ENCODE data around the gene WDR20. TPM values are rescaled to one million over a fixed set of nuclear protein-coding genes. Genes with fewer than 3 reads are reported as not detected.

WDR20 gene
- total RNA-seq, 2 experiments from 2014 or later: 13.3 to 31.0 TPM

GRCh38 chr14:102210421-102211042, 70.8 kb downstream of the WDR20 start:
- no TSS peak for BruUV-seq (replicated peaks)
- TF ChIP-seq EZH2phosphoT487 (IDR thresholded peaks at IDR 0.05; ENCODE audit: borderline replicate concordance, low read depth, low read length): no peak
- TF ChIP-seq CTCF (conservative IDR thresholded peaks at IDR 0.05; ENCODE audit: low read length): no peak
- no peaks in the 10 kb centered on the region for H3K9me2 ChIP-seq (ENCODE audit: insufficient read depth, low read length)
- H3K4me3 ChIP-seq (ENCODE audit: low read depth, low read length, poor library complexity, severe bottlenecking): no peak overlapping the region
- no peaks in the 10 kb centered on the region for H4K20me1 ChIP-seq (ENCODE audit: insufficient read depth, low read length)
- peaks cover 29% of the 10 kb centered on the region; the same call in 1 of the 2 replicates for H3K36me3 ChIP-seq (ENCODE audit: insufficient read depth, low read length)
- POLR2A ChIA-PET: interaction anchor here (0.6 kb wide), 1 partner anchor 245 kb away, joined by 3 read pairs; no protein-coding TSS in a partner anchor
- H3K4me2 ChIP-seq (ENCODE audit: low read length): no peak overlapping the region
- no peak overlapping the region for H2AFZ ChIP-seq (ENCODE audit: low read length)
- CTCF ChIA-PET (ENCODE audit: unreplicated experiment): interaction anchor here (0.6 kb wide), 1 partner anchor 365 kb away, joined by 7 read pairs; no protein-coding TSS in a partner anchor
- DNase-seq (ENCODE audit: low spot score): no peak
- H3K9me3 ChIP-seq (ENCODE audit: low read length): no peaks in the 10 kb centered on the region
- H3K79me2 ChIP-seq (ENCODE audit: insufficient read depth, low read depth, low read length): no peaks in the 10 kb centered on the region
- no peak overlapping the region for H3K27ac ChIP-seq (ENCODE audit: low read depth, low read length, poor library complexity, severe bottlenecking)
- H3K4me1 ChIP-seq (ENCODE audit: insufficient read depth, low read length, poor library complexity, severe bottlenecking): peaks cover 13% of the 10 kb centered on the region
- intact Hi-C loops (cut with micrococcal nuclease; ENCODE audit: unreplicated experiment): no loop called here

GRCh38 chr14:102211240-102211639, 71.5 kb downstream of the WDR20 start:
- H3K27ac ChIP-seq (ENCODE audit: low read depth, low read length, poor library complexity, severe bottlenecking): no peak overlapping the region
- H3K4me3 ChIP-seq (ENCODE audit: low read depth, low read length, poor library complexity, severe bottlenecking): no peak overlapping the region
- H3K4me2 ChIP-seq (ENCODE audit: low read length): no peak overlapping the region
- H4K20me1 ChIP-seq (ENCODE audit: insufficient read depth, low read length): no peaks in the 10 kb centered on the region
- intact Hi-C loops (cut with micrococcal nuclease; ENCODE audit: unreplicated experiment): no loop called here
- CTCF ChIA-PET (ENCODE audit: unreplicated experiment): interaction anchor here (0.6 kb wide), 1 partner anchor 364 kb away, joined by 7 read pairs; no protein-coding TSS in a partner anchor
- BruUV-seq (replicated peaks): no TSS peak
- TF ChIP-seq CTCF (conservative IDR thresholded peaks at IDR 0.05; ENCODE audit: low read length) (no peak), EZH2phosphoT487 (IDR thresholded peaks at IDR 0.05; ENCODE audit: borderline replicate concordance, low read depth, low read length) (no peak)
- POLR2A ChIA-PET: interaction anchor here (0.6 kb wide), 1 partner anchor 246 kb away, joined by 3 read pairs; no protein-coding TSS in a partner anchor
- no peak for DNase-seq (ENCODE audit: low spot score)
- no peaks in the 10 kb centered on the region for H3K79me2 ChIP-seq (ENCODE audit: insufficient read depth, low read depth, low read length)
- peaks cover 6% of the 10 kb centered on the region for H3K4me1 ChIP-seq (ENCODE audit: insufficient read depth, low read length, poor library complexity, severe bottlenecking)
- H3K9me2 ChIP-seq (ENCODE audit: insufficient read depth, low read length): no peaks in the 10 kb centered on the region
- no peak overlapping the region for H2AFZ ChIP-seq (ENCODE audit: low read length)
- H3K36me3 ChIP-seq (ENCODE audit: insufficient read depth, low read length): peaks cover 29% of the 10 kb centered on the region; the same call in 1 of the 2 replicates
- no peaks in the 10 kb centered on the region for H3K9me3 ChIP-seq (ENCODE audit: low read length)

DNA sequence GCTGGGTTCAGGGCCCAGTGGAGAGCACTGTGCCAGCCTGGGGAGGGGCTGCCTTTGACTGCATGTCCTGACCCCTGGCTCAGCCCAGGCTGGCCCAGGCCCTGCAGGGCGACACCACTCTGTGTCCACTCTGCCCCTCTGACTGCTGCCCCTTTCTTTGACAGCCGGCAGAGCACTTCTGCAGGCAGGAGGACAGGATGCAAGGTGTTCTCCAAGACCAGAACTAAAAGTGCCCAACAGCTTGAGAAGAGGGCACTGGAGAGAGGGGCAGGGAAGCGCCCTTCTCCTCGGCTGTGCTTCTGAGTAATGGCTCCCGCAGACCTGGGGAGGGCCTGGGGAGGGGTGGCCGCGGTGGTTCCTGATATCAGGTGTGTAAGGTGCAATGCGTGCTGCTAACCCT, 72.7 kb downstream of the WDR20 start:
- H3K4me1 ChIP-seq (ENCODE audit: insufficient read depth, low read length, poor library complexity, severe bottlenecking): no peaks in the 10 kb centered on the region
- ChIA-PET CTCF (ENCODE audit: unreplicated experiment) (interaction anchor here (0.5 kb wide), 1 partner anchor 653 kb away, joined by 3 read pairs; no protein-coding TSS in a partner anchor), POLR2A (no interaction called here)
- H2AFZ ChIP-seq (ENCODE audit: low read length): no peak overlapping the region
- TF ChIP-seq EZH2phosphoT487 (IDR thresholded peaks at IDR 0.05; ENCODE audit: borderline replicate concordance, low read depth, low read length): no peak
- TF ChIP-seq CTCF (conservative IDR thresholded peaks at IDR 0.05; ENCODE audit: low read length): no peak
- H4K20me1 ChIP-seq (ENCODE audit: insufficient read depth, low read length): no peaks in the 10 kb centered on the region
- H3K4me3 ChIP-seq (ENCODE audit: low read depth, low read length, poor library complexity, severe bottlenecking): no peak overlapping the region
- intact Hi-C loops (cut with micrococcal nuclease; ENCODE audit: unreplicated experiment): no loop called here
- H3K9me2 ChIP-seq (ENCODE audit: insufficient read depth, low read length): no peaks in the 10 kb centered on the region
- no peak overlapping the region for H3K4me2 ChIP-seq (ENCODE audit: low read length)
- H3K27ac ChIP-seq (ENCODE audit: low read depth, low read length, poor library complexity, severe bottlenecking): no peak overlapping the region
- H3K36me3 ChIP-seq (ENCODE audit: insufficient read depth, low read length): peaks cover 22% of the 10 kb centered on the region; the same call in 1 of the 2 replicates
- H3K9me3 ChIP-seq (ENCODE audit: low read length): no peaks in the 10 kb centered on the region
- BruUV-seq (replicated peaks): no TSS peak
- no peak for DNase-seq (ENCODE audit: low spot score)
- H3K79me2 ChIP-seq (ENCODE audit: insufficient read depth, low read depth, low read length): no peaks in the 10 kb centered on the region
